Mammary epithelial cell (primary cell): Measurements from ENCODE around the gene FASTK.

Experiments used
- CTCF ChIP-seq, 2 donors: IDR thresholded peaks in 1 of 2; conservative IDR thresholded peaks in 1 of 2; 2 replicates each; pipeline ENCODE4 v1.5.1; 2011 to 2012; ENCODE audit warnings: inconsistent platforms in 2 of 2, low read length in 2 of 2, mild to moderate bottlenecking in 2 of 2, control low read depth in 1 of 2, low read depth in 1 of 2; ENCODE audit not compliant: insufficient read depth in 1 of 2; ENCODE audit errors: extremely low read depth in 1 of 2
- EZH2 ChIP-seq: IDR thresholded peaks from 2 replicates; pipeline ENCODE4 v1.6.1; 2012; ENCODE audit warnings: low read length, inconsistent platforms, borderline replicate concordance

GRCh38 chr7:151060416-151061212, 20.0 kb downstream of the FASTK start:
- no peak for TF ChIP-seq CTCF (conservative IDR thresholded peaks at IDR 0.05 in 1 of 2, IDR thresholded peaks at IDR 0.05 in 1 of 2; ENCODE audit: extremely low read depth in 1 of 2, insufficient read depth in 1 of 2, low read depth in 1 of 2, low read length in 2 of 2)
- no peak for TF ChIP-seq EZH2
